Measurements from ENCODE around the gene HCAR2.
"Not testable (repeated sequence)": the region's sequence is repeated elsewhere in the genome, so short reads cannot be mapped to it uniquely, and the experiment has no call there.

DNA sequence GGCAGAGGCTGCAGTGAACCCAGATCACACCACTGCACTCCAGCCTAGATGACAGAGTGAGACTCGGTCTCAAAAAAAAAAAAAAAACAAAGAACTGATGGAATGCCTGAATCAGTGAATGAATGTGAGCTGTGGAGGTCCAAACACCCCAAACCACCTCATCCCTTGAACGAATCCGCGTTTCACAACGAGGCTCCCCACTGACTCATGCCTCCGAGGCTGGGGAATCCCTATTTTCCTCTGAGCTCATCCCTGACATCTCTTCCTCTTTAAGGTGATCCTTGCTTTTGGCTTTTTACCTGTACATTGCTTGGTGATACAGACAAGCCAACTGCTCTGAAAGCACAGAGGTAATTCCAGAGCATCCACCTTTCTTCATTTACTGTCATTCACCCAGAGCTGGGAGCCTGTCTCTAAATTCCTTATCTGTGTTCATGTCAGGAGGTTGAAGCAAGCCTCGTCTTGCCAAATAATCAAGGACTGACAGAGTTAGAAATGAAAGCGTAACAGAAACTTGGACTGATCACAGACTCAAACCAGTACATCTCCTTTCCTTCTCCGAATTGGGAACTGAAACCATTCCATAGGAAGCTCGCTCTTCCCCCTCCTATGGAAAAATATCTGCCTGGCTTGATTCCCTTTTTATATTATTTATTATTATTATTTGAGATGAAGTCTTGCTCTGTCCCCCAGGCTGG is 10.5 kb upstream of the HCAR2 start:
- TF ChIP-seq, protein P1, sequence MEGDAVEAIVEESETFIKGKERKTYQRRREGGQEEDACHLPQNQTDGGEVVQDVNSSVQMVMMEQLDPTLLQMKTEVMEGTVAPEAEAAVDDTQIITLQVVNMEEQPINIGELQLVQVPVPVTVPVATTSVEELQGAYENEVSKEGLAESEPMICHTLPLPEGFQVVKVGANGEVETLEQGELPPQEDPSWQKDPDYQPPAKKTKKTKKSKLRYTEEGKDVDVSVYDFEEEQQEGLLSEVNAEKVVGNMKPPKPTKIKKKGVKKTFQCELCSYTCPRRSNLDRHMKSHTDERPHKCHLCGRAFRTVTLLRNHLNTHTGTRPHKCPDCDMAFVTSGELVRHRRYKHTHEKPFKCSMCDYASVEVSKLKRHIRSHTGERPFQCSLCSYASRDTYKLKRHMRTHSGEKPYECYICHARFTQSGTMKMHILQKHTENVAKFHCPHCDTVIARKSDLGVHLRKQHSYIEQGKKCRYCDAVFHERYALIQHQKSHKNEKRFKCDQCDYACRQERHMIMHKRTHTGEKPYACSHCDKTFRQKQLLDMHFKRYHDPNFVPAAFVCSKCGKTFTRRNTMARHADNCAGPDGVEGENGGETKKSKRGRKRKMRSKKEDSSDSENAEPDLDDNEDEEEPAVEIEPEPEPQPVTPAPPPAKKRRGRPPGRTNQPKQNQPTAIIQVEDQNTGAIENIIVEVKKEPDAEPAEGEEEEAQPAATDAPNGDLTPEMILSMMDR (conservative IDR thresholded peaks at IDR 0.05; ENCODE audit: low read depth, low read length), result not testable (repeated sequence)
- not testable (repeated sequence) for TF ChIP-seq POLR2A (IDR thresholded peaks at IDR 0.05; ENCODE audit: low read depth, low read length); FOS (IDR thresholded peaks at IDR 0.05; ENCODE audit: low read depth, low read length); RAD21 (IDR thresholded peaks at IDR 0.05; ENCODE audit: low read length); RFX5 (IDR thresholded peaks at IDR 0.05; ENCODE audit: low read depth, low read length); MXI1 (IDR thresholded peaks at IDR 0.05; ENCODE audit: borderline replicate concordance, low read depth, low read length); SMC3 (IDR thresholded peaks at IDR 0.05; ENCODE audit: low read depth, low read length); MAZ (IDR thresholded peaks at IDR 0.05; ENCODE audit: borderline replicate concordance, low read depth, low read length); RCOR1 (IDR thresholded peaks at IDR 0.05; ENCODE audit: insufficient replicate concordance, low read length); CEBPB (IDR thresholded peaks at IDR 0.05; ENCODE audit: low read depth, low read length); BHLHE40 (IDR thresholded peaks at IDR 0.05; ENCODE audit: low read depth, low read length); NFE2L2 (IDR thresholded peaks at IDR 0.05; ENCODE audit: low read depth, low read length)
- TF ChIP-seq, protein P2, sequence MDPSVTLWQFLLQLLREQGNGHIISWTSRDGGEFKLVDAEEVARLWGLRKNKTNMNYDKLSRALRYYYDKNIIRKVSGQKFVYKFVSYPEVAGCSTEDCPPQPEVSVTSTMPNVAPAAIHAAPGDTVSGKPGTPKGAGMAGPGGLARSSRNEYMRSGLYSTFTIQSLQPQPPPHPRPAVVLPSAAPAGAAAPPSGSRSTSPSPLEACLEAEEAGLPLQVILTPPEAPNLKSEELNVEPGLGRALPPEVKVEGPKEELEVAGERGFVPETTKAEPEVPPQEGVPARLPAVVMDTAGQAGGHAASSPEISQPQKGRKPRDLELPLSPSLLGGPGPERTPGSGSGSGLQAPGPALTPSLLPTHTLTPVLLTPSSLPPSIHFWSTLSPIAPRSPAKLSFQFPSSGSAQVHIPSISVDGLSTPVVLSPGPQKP (IDR thresholded peaks at IDR 0.05; ENCODE audit: borderline replicate concordance, low read depth, low read length), result not testable (repeated sequence)
- TF ChIP-seq, protein P3, sequence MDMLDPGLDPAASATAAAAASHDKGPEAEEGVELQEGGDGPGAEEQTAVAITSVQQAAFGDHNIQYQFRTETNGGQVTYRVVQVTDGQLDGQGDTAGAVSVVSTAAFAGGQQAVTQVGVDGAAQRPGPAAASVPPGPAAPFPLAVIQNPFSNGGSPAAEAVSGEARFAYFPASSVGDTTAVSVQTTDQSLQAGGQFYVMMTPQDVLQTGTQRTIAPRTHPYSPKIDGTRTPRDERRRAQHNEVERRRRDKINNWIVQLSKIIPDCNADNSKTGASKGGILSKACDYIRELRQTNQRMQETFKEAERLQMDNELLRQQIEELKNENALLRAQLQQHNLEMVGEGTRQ (IDR thresholded peaks at IDR 0.05; ENCODE audit: low read depth, low read length), result not testable (repeated sequence)
